BLaER1 treated with 17β-estradiol and CSF1 and Interleukin-3, amounts not matched to agents 10 nM and 100 nM (cell line): ENCODE results near the gene C12orf60.

Experiments
- H3K27ac ChIP-seq, 11 experiments: shearing (Covaris generic); formaldehyde crosslinking; 2 replicates each; pipeline ENCODE4 v1.8.1; 2022
- H3K27me3 ChIP-seq, 11 experiments: shearing (Covaris generic); formaldehyde crosslinking; 2 replicates each; pipeline ENCODE4 v1.8.1; 2022
- H3K36me3 ChIP-seq, 11 experiments: shearing (Covaris generic); formaldehyde crosslinking; 2 replicates each; pipeline ENCODE4 v1.8.1; 2022
- H3K4me1 ChIP-seq, 10 experiments: shearing (Covaris generic); formaldehyde crosslinking; 2 replicates each; pipeline ENCODE4 v1.8.1; 2022
- H3K4me2 ChIP-seq, 11 experiments: shearing (Covaris generic); formaldehyde crosslinking; 2 replicates each; pipeline ENCODE4 v1.8.1; 2022
- H3K4me3 ChIP-seq, 10 experiments: shearing (Covaris generic); formaldehyde crosslinking; 2 replicates each; pipeline ENCODE4 v1.8.1; 2022
- H3K9ac ChIP-seq, 11 experiments: shearing (Covaris generic); formaldehyde crosslinking; 2 replicates each; pipeline ENCODE4 v1.8.1; 2022
- H3K9me3 ChIP-seq, 11 experiments: shearing (Covaris generic); formaldehyde crosslinking; replicated peaks in 1 of 11; 2 replicates each; pipeline ENCODE4 v1.8.1; 2022
- H4K20me1 ChIP-seq, 11 experiments: shearing (Covaris generic); formaldehyde crosslinking; 2 replicates each; pipeline ENCODE4 v1.8.1; 2022
- Cebpa-rat ChIP-seq, 11 experiments: shearing (Covaris generic); IDR thresholded peaks; 2 replicates each; pipeline ENCODE4 v1.8.1; 2022

The C12orf60 gene

GRCh38 chr12:14811486-14811885, 8.0 kb downstream of the C12orf60 start:
- no peaks in the 10 kb centered on the region for H3K9me3 ChIP-seq
- H3K4me2 ChIP-seq = no peak overlapping the region; a peak in 1 of 22 replicates
- no peaks in the 10 kb centered on the region for H3K27me3 ChIP-seq

GRCh38 chr12:14814014-14814413, 10.5 kb downstream of the C12orf60 start, which contains the start of gene SMCO3:
Gene SMCO3, minus strand, starts transcription at chr12:14814182. Its CDS starts 7,502 bp downstream, at chr12:14806680.
- no peak within 1 kb of the TSS for H3K9ac ChIP-seq
- H4K20me1 ChIP-seq = no peaks in the 10 kb centered on the region
- no peaks in the 10 kb centered on the region for H3K36me3 ChIP-seq
- H3K27me3 ChIP-seq = no peaks in the 10 kb centered on the region
- no peak within 1 kb of the TSS for H3K27ac ChIP-seq
- H3K4me2 ChIP-seq = no peak within 1 kb of the TSS
- peaks cover 0 to 7% (median 0%) of the 10 kb centered on the region in 11 experiments; a peak in 1 of 22 replicates for H3K9me3 ChIP-seq
- H3K4me1 ChIP-seq = peaks cover 0 to 6% (median 0%) of the 10 kb centered on the region in 10 experiments; a peak in 3 of 20 replicates
- no peak within 1 kb of the TSS for H3K4me3 ChIP-seq
- no peak for TF ChIP-seq Cebpa-rat (IDR thresholded peaks at IDR 0.05)

More at GRCh38 chr12:14811486-14811885, 8.0 kb downstream of the C12orf60 start:
- peaks cover 0 to 6% (median 0%) of the 10 kb centered on the region in 10 experiments; a peak in 3 of 20 replicates for H3K4me1 ChIP-seq
- no peak overlapping the region for H3K27ac ChIP-seq
- TF ChIP-seq Cebpa-rat (IDR thresholded peaks at IDR 0.05) = no peak
- H3K36me3 ChIP-seq = no peaks in the 10 kb centered on the region
- no peak overlapping the region for H3K4me3 ChIP-seq
- no peaks in the 10 kb centered on the region for H4K20me1 ChIP-seq
- H3K9ac ChIP-seq = no peak overlapping the region

GRCh38 chr12:14824012-14824634, 20.7 kb downstream of the C12orf60 start:
- Histone ChIP-seq H3K4me3 (no peak overlapping the region), H4K20me1 (no peaks in the 10 kb centered on the region), H3K36me3 (no peaks in the 10 kb centered on the region), H3K27ac (no peak overlapping the region), H3K9me3 (no peaks in the 10 kb centered on the region), H3K27me3 (no peaks in the 10 kb centered on the region), H3K4me1 (no peaks in the 10 kb centered on the region), H3K4me2 (no peak overlapping the region), H3K9ac (no peak overlapping the region)
- no peak for TF ChIP-seq Cebpa-rat (IDR thresholded peaks at IDR 0.05)

GRCh38 chr12:14825256-14825655, 21.8 kb downstream of the C12orf60 start:
- Histone ChIP-seq H3K9ac (no peak overlapping the region), H3K9me3 (no peaks in the 10 kb centered on the region), H4K20me1 (no peaks in the 10 kb centered on the region), H3K27ac (no peak overlapping the region), H3K4me2 (no peak overlapping the region), H3K4me3 (no peak overlapping the region), H3K4me1 (no peaks in the 10 kb centered on the region), H3K27me3 (no peaks in the 10 kb centered on the region), H3K36me3 (no peaks in the 10 kb centered on the region)
- TF ChIP-seq Cebpa-rat (IDR thresholded peaks at IDR 0.05) = no peak

GRCh38 chr12:14826491-14826890, 23.0 kb downstream of the C12orf60 start:
- Histone ChIP-seq H4K20me1 (no peaks in the 10 kb centered on the region), H3K9me3 (no peaks in the 10 kb centered on the region)
- TF ChIP-seq Cebpa-rat (IDR thresholded peaks at IDR 0.05) = no peak

GRCh38 chr12:14827043-14827442, 23.6 kb downstream of the C12orf60 start:
- Histone ChIP-seq H3K9ac (no peak overlapping the region), H3K27me3 (no peaks in the 10 kb centered on the region), H3K4me2 (no peak overlapping the region), H3K27ac (no peak overlapping the region), H3K9me3 (no peaks in the 10 kb centered on the region), H3K4me3 (no peak overlapping the region), H4K20me1 (no peaks in the 10 kb centered on the region), H3K36me3 (no peaks in the 10 kb centered on the region), H3K4me1 (no peaks in the 10 kb centered on the region)
- TF ChIP-seq Cebpa-rat (IDR thresholded peaks at IDR 0.05) = no peak

More at GRCh38 chr12:14826491-14826890, 23.0 kb downstream of the C12orf60 start:
- no peak overlapping the region for H3K9ac ChIP-seq
- no peak overlapping the region for H3K27ac ChIP-seq
- no peaks in the 10 kb centered on the region for H3K36me3 ChIP-seq
- no peak overlapping the region for H3K4me3 ChIP-seq
- H3K4me1 ChIP-seq = no peaks in the 10 kb centered on the region
- no peak overlapping the region for H3K4me2 ChIP-seq
- no peaks in the 10 kb centered on the region for H3K27me3 ChIP-seq

- no peak for TF ChIP-seq Cebpa-rat (IDR thresholded peaks at IDR 0.05)
- no peaks in the 10 kb centered on the region for H4K20me1 ChIP-seq
- H3K4me2 ChIP-seq = no peak overlapping the region
- H3K27me3 ChIP-seq = no peaks in the 10 kb centered on the region
- no peak overlapping the region for H3K9ac ChIP-seq
- H3K27ac ChIP-seq = no peak overlapping the region
- no peaks in the 10 kb centered on the region for H3K36me3 ChIP-seq
- H3K4me1 ChIP-seq = no peaks in the 10 kb centered on the region
- no peak overlapping the region for H3K4me3 ChIP-seq
- H3K9me3 ChIP-seq = no peaks in the 10 kb centered on the region
Measured at GRCh38 chr12:14828892-14829291, 25.4 kb downstream of the C12orf60 start.

GRCh38 chr12:14833336-14833735, 29.9 kb downstream of the C12orf60 start:
- Histone ChIP-seq H3K4me1 (peaks cover 4 to 17% (median 7%) of the 10 kb centered on the region in 10 experiments; a peak in 9 of 20 replicates), H3K27ac (no peak overlapping the region), H3K27me3 (no peaks in the 10 kb centered on the region), H4K20me1 (no peaks in the 10 kb centered on the region), H3K36me3 (no peaks in the 10 kb centered on the region), H3K9ac (no peak overlapping the region), H3K4me3 (no peak overlapping the region), H3K9me3 (no peaks in the 10 kb centered on the region), H3K4me2 (no peak overlapping the region)
- TF ChIP-seq Cebpa-rat (IDR thresholded peaks at IDR 0.05) = no peak

GRCh38 chr12:14833952-14834351, 30.5 kb downstream of the C12orf60 start:
- peaks cover 4 to 17% (median 7%) of the 10 kb centered on the region in 10 experiments; a peak in 9 of 20 replicates for H3K4me1 ChIP-seq
- H3K36me3 ChIP-seq = no peaks in the 10 kb centered on the region
- no peaks in the 10 kb centered on the region for H3K27me3 ChIP-seq
- no peak for TF ChIP-seq Cebpa-rat (IDR thresholded peaks at IDR 0.05)
- H3K4me2 ChIP-seq = no peak overlapping the region
- H3K4me3 ChIP-seq = no peak overlapping the region
- no peaks in the 10 kb centered on the region for H4K20me1 ChIP-seq
- no peaks in the 10 kb centered on the region for H3K9me3 ChIP-seq
- H3K9ac ChIP-seq = no peak overlapping the region
- H3K27ac ChIP-seq = no peak overlapping the region

GRCh38 chr12:14834509-14834908, 31.0 kb downstream of the C12orf60 start:
- Histone ChIP-seq H3K27ac (no peak overlapping the region), H3K4me1 (peaks cover 4 to 17% (median 7%) of the 10 kb centered on the region in 10 experiments; a peak in 9 of 20 replicates), H3K4me2 (peak overlapping the region in 3 of 11 experiments; percentile 14 to 35 (median 15); a peak in 4 of 22 replicates), H3K9me3 (no peaks in the 10 kb centered on the region), H3K4me3 (no peak overlapping the region), H3K27me3 (no peaks in the 10 kb centered on the region), H3K9ac (no peak overlapping the region), H3K36me3 (no peaks in the 10 kb centered on the region), H4K20me1 (no peaks in the 10 kb centered on the region)
- TF ChIP-seq Cebpa-rat (IDR thresholded peaks at IDR 0.05) = no peak
